Loucy (cell line): ENCODE data around the gene ATP11A.

Experiments used
- H2AFZ ChIP-seq: fragments of 200-600 bp; sonication (generic); 2 replicates; pipeline ENCODE4 v1.6.0; 2016; ENCODE audit warnings: antibody characterized with exemption, mild to moderate bottlenecking, low read length, moderate library complexity
- H3F3A ChIP-seq: fragments of 200-600 bp; 2 replicates; pipeline ENCODE4 v1.6.0; 2016; ENCODE audit warnings: antibody characterized with exemption, low read depth, mild to moderate bottlenecking
- H3K27me3 ChIP-seq: fragments of 200-600 bp; sonication (generic); 2 replicates; pipeline ENCODE4 v1.6.1; 2014; ENCODE audit warnings: low read length, mild to moderate bottlenecking; ENCODE audit not compliant: insufficient read depth, poor library complexity, severe bottlenecking
- H3K36me3 ChIP-seq: fragments of 200-600 bp; sonication (generic); 2 replicates; pipeline ENCODE4 v1.6.1; 2016; ENCODE audit warnings: low read length; ENCODE audit not compliant: insufficient read depth
- H3K4me1 ChIP-seq: fragments of 200-600 bp; sonication (generic); 2 replicates; pipeline ENCODE4 v1.5.1; 2014; ENCODE audit warnings: low read length, mild to moderate bottlenecking; ENCODE audit not compliant: insufficient read depth, poor library complexity, severe bottlenecking
- H3K4me2 ChIP-seq: fragments of 200-600 bp; sonication (generic); 2 replicates; pipeline ENCODE4 v1.6.0; 2014; ENCODE audit warnings: antibody characterized with exemption, low read length, low read depth, mild to moderate bottlenecking; ENCODE audit not compliant: poor library complexity, severe bottlenecking
- H3K4me3 ChIP-seq: fragments of 200-600 bp; sonication (generic); 2 replicates; pipeline ENCODE4 v1.5.1; 2014; ENCODE audit warnings: low read length, mild to moderate bottlenecking, mixed read lengths; ENCODE audit not compliant: poor library complexity, severe bottlenecking
- H3K79me2 ChIP-seq: fragments of 200-600 bp; sonication (generic); 2 replicates; pipeline ENCODE4 v1.6.1; 2014; ENCODE audit warnings: low read length; ENCODE audit not compliant: insufficient read depth
- H3K9ac ChIP-seq: fragments of 200-600 bp; sonication (generic); 2 replicates; pipeline ENCODE4 v1.6.0; 2014; ENCODE audit warnings: mild to moderate bottlenecking, low read depth, low read length, moderate library complexity; ENCODE audit not compliant: poor library complexity, severe bottlenecking
- H3K9me2 ChIP-seq: fragments of 200-600 bp; sonication (generic); replicated peaks from 2 replicates; pipeline ENCODE4 v1.6.1; 2016; ENCODE audit warnings: low read depth, low read length, mixed read lengths
- H3K9me3 ChIP-seq: fragments of 200-600 bp; sonication (generic); 2 replicates; pipeline ENCODE4 v1.6.1; 2014; ENCODE audit warnings: mild to moderate bottlenecking, antibody characterized with exemption, low read length, low read depth; ENCODE audit not compliant: insufficient read depth
- H4K20me1 ChIP-seq: fragments of 200-600 bp; sonication (generic); 2 replicates; pipeline ENCODE4 v1.6.0; 2014; ENCODE audit warnings: antibody characterized with exemption, low read length, mild to moderate bottlenecking; ENCODE audit not compliant: insufficient read depth, poor library complexity, severe bottlenecking
- CTCF ChIP-seq: fragments of 200-600 bp; sonication (generic); conservative IDR thresholded peaks from 2 replicates; pipeline ENCODE4 v1.5.1; 2014; ENCODE audit warnings: mild to moderate bottlenecking, antibody characterized with exemption, low read length
- EZH2phosphoT487 ChIP-seq: fragments of 200-600 bp; IDR thresholded peaks from 2 replicates; pipeline ENCODE4 v1.6.1; 2018; ENCODE audit warnings: antibody characterized with exemption, mild to moderate bottlenecking, moderate library complexity, borderline replicate concordance

The ATP11A gene

GRCh38 chr13:112851107-112852038, 161.5 kb downstream of the ATP11A start:
- H3K4me2 ChIP-seq, result no peak overlapping the region
- TF ChIP-seq EZH2phosphoT487 (no peak), CTCF (no peak)

GRCh38 chr13:112852392-112852791, 162.6 kb downstream of the ATP11A start:
- Histone ChIP-seq H3K9me3 (no peaks in the 10 kb centered on the region), H3K4me1 (no peaks in the 10 kb centered on the region), H2AFZ (no peak overlapping the region), H3K4me3 (no peak overlapping the region), H3K27me3 (no peaks in the 10 kb centered on the region), H3K9me2 (no peaks in the 10 kb centered on the region), H4K20me1 (no peaks in the 10 kb centered on the region), H3K36me3 (peaks cover 20% of the 10 kb centered on the region; the same call in 1 of the 2 replicates), H3K79me2 (no peaks in the 10 kb centered on the region), H3K4me2 (no peak overlapping the region), H3F3A (no peaks in the 10 kb centered on the region), H3K9ac (no peak overlapping the region)
- no peak for TF ChIP-seq EZH2phosphoT487

More at GRCh38 chr13:112851107-112852038, 161.5 kb downstream of the ATP11A start:
- Histone ChIP-seq H3K4me3 (no peak overlapping the region), H3K9ac (no peak overlapping the region), H3F3A (no peaks in the 10 kb centered on the region), H4K20me1 (no peaks in the 10 kb centered on the region), H3K36me3 (peaks cover 15% of the 10 kb centered on the region; the same call in 1 of the 2 replicates), H3K79me2 (no peaks in the 10 kb centered on the region), H3K4me1 (no peaks in the 10 kb centered on the region), H3K9me3 (no peaks in the 10 kb centered on the region), H2AFZ (no peak overlapping the region), H3K9me2 (no peaks in the 10 kb centered on the region), H3K27me3 (no peaks in the 10 kb centered on the region)

GRCh38 chr13:112852808-112853207, 163.0 kb downstream of the ATP11A start:
- no peaks in the 10 kb centered on the region for H3K4me1 ChIP-seq
- no peaks in the 10 kb centered on the region for H3F3A ChIP-seq
- no peaks in the 10 kb centered on the region for H4K20me1 ChIP-seq
- no peaks in the 10 kb centered on the region for H3K9me2 ChIP-seq
- no peak for TF ChIP-seq CTCF
- TF ChIP-seq EZH2phosphoT487, result no peak
- H2AFZ ChIP-seq, result no peak overlapping the region
- H3K4me3 ChIP-seq, result no peak overlapping the region
- H3K27me3 ChIP-seq, result no peaks in the 10 kb centered on the region
- no peaks in the 10 kb centered on the region for H3K9me3 ChIP-seq
- no peaks in the 10 kb centered on the region for H3K79me2 ChIP-seq
- H3K4me2 ChIP-seq, result no peak overlapping the region
- no peak overlapping the region for H3K9ac ChIP-seq
- peaks cover 20% of the 10 kb centered on the region; the same call in 1 of the 2 replicates for H3K36me3 ChIP-seq
